HCT116 (cell line): Measurements from ENCODE around the gene LPAR3. TPM values are rescaled to one million over a fixed set of nuclear protein-coding genes. Genes with fewer than 3 reads are reported as not detected.

Experiments
- ATAC-seq: fragments of 200-7000 bp; cut with Tn5 transposase; 2 replicates; pipeline ENCODE4 v1.9.1; 2020; ENCODE audit warnings: mild to moderate bottlenecking, moderate library complexity
- BruUV-seq: library from RNA; stranded (reverse); fragments of 400-500 nt; replicated peaks from 2 replicates; lab custom pipeline; 2021; lab: Mats Ljungman, UMichigan
- CTCF ChIA-PET: fragments of 300-600 bp; sonication (Branson Sonifier 250); formaldehyde crosslinking; loops from one replicate; lab custom pipeline; 2021; ENCODE audit warnings: antibody characterized with exemption; lab: Charles Lee
- POLR2A ChIA-PET: fragments of 300-600, 350-600 bp; sonication (Branson Sonifier 250); formaldehyde crosslinking; loops from one replicate; lab custom pipeline; 2021; ENCODE audit warnings: antibody characterized with exemption; lab: Charles Lee
- RAD21 ChIA-PET, 2 experiments: fragments of 300-600 bp; sonication (Branson Sonifier 250); formaldehyde crosslinking; loops; one replicate each; lab custom pipeline; 2023; ENCODE audit warnings: low total read pairs in 2 of 2; ENCODE audit not compliant: uncharacterized antibody in 2 of 2, unreplicated experiment in 2 of 2, low non-redundant PET in 1 of 2; lab: Charles Lee
- DNase-seq: peaks from one replicate; pipeline ENCODE4 v3.0.0-alpha.2; 2010; ENCODE audit warnings: low read depth, low spot score
- H2AFZ ChIP-seq: fragments of 200-600 bp; shearing (Covaris generic), sonication (generic); 2 replicates; pipeline ENCODE4 v1.6.1; 2017; ENCODE audit warnings: low read depth, mixed run types, mixed read lengths, antibody characterized with exemption, low read length; ENCODE audit not compliant: poor library complexity, severe bottlenecking
- H3K27ac ChIP-seq: 2 replicates; pipeline ENCODE4 v1.5.1; 2012; ENCODE audit warnings: low read depth, low read length
- H3K27me3 ChIP-seq: fragments of 200-600 bp; sonication (generic); 2 replicates; pipeline ENCODE4 v1.6.1; 2016; ENCODE audit warnings: mixed run types, low read length, mixed read lengths; ENCODE audit not compliant: insufficient read depth
- H3K36me3 ChIP-seq, 2 experiments: fragments of 200-500 bp in 1 of 2; fragments of 200-600 bp in 1 of 2; sonication (Bioruptor generic) in 1 of 2; sonication (generic) in 1 of 2; 2 replicates each; pipeline versions ENCODE4 v1.5.1 to v1.6.1; 2014 to 2016; ENCODE audit warnings: low read length in 2 of 2, inconsistent platforms in 1 of 2, mixed read lengths in 1 of 2, mixed run types in 1 of 2; ENCODE audit not compliant: insufficient read depth in 2 of 2, control insufficient read depth in 1 of 2
- H3K4me1 ChIP-seq, 2 experiments: fragments of 200-600 bp in 1 of 2; sonication (generic) in 1 of 2; 2 replicates each; pipeline versions ENCODE4 v1.5.1 to v1.6.1; 2012 to 2017; ENCODE audit warnings: low read length in 2 of 2, inconsistent platforms in 1 of 2, mild to moderate bottlenecking in 1 of 2, mixed read lengths in 1 of 2, mixed run types in 1 of 2, moderate library complexity in 1 of 2; ENCODE audit not compliant: insufficient read depth in 2 of 2, control insufficient read depth in 1 of 2
- H3K4me2 ChIP-seq: fragments of 200-600 bp; sonication (generic); 2 replicates; pipeline ENCODE4 v1.6.1; 2017; ENCODE audit warnings: mixed run types, low read length, mixed read lengths
- H3K4me3 ChIP-seq, 2 experiments: fragments of 200-600 bp in 1 of 2; sonication (generic) in 1 of 2; replicated peaks in 1 of 2; 2 replicates each; pipeline ENCODE4 v1.5.1; 2011 to 2016; ENCODE audit warnings: low read length in 2 of 2, control low read depth in 1 of 2, low read depth in 1 of 2, mild to moderate bottlenecking in 1 of 2, mixed read lengths in 1 of 2, mixed run types in 1 of 2
- H3K79me2 ChIP-seq: fragments of 200-600 bp; sonication (generic); 2 replicates; pipeline ENCODE4 v1.6.1; 2017; ENCODE audit warnings: mild to moderate bottlenecking, mixed run types, low read length, moderate library complexity, mixed read lengths; ENCODE audit not compliant: insufficient read depth
- H3K9ac ChIP-seq: fragments of 200-600 bp; sonication (generic); 2 replicates; pipeline ENCODE4 v1.6.1; 2016; ENCODE audit warnings: low read length, mixed read lengths
- H3K9me2 ChIP-seq: fragments of 200-600 bp; sonication (generic), shearing (Covaris generic); 2 replicates; pipeline ENCODE4 v1.6.1; 2017; ENCODE audit warnings: mixed run types, mild to moderate bottlenecking, moderate library complexity; ENCODE audit not compliant: insufficient read depth
- H3K9me3 ChIP-seq, 2 experiments: fragments of 200-500 bp in 1 of 2; fragments of 200-600 bp in 1 of 2; sonication (Bioruptor generic) in 1 of 2; sonication (generic) in 1 of 2; 2 replicates each; pipeline ENCODE4 v1.6.1; 2014 to 2017; ENCODE audit warnings: low read length in 2 of 2, mixed read lengths in 2 of 2, inconsistent platforms in 1 of 2, low read depth in 1 of 2, mild to moderate bottlenecking in 1 of 2, mixed run types in 1 of 2, moderate library complexity in 1 of 2; ENCODE audit not compliant: control insufficient read depth in 1 of 2, insufficient read depth in 1 of 2
- H4K20me1 ChIP-seq: fragments of 200-600 bp; sonication (generic), shearing (Covaris generic); 2 replicates; pipeline ENCODE4 v1.6.1; 2017; ENCODE audit warnings: mixed run types, mild to moderate bottlenecking, moderate library complexity; ENCODE audit not compliant: insufficient read depth
- CBX3 ChIP-seq: IDR thresholded peaks from 2 replicates; pipeline ENCODE4 v1.6.1; 2012; ENCODE audit warnings: low read depth
- CEBPB ChIP-seq: IDR thresholded peaks from 2 replicates; pipeline ENCODE4 v1.6.1; 2012; ENCODE audit warnings: low read depth
- CTCF ChIP-seq, 3 experiments: fragments of 200-600 bp in 1 of 3; sonication (generic) in 1 of 3; IDR thresholded peaks in 2 of 3; conservative IDR thresholded peaks in 1 of 3; 2 replicates each; pipeline ENCODE4 v1.5.1; 2012 to 2017; ENCODE audit warnings: low read depth in 2 of 3, low read length in 2 of 3, antibody characterized with exemption in 1 of 3, borderline replicate concordance in 1 of 3, control low read depth in 1 of 3, mild to moderate bottlenecking in 1 of 3, mixed read lengths in 1 of 3, mixed run types in 1 of 3, moderate library complexity in 1 of 3; ENCODE audit not compliant: insufficient read depth in 1 of 3
- EGR1 ChIP-seq: IDR thresholded peaks from 2 replicates; pipeline ENCODE4 v1.6.1; 2012; ENCODE audit warnings: low read depth
- FOSL1 ChIP-seq: IDR thresholded peaks from 2 replicates; pipeline ENCODE4 v1.6.1; 2012; ENCODE audit warnings: low read depth
- JUND ChIP-seq: IDR thresholded peaks from 2 replicates; pipeline ENCODE4 v1.6.1; 2012
- POLR2AphosphoS5 ChIP-seq: IDR thresholded peaks from 2 replicates; pipeline ENCODE4 v1.6.1; 2011; ENCODE audit warnings: mild to moderate bottlenecking, low read depth, low read length, moderate library complexity
- RAD21 ChIP-seq: IDR thresholded peaks from 2 replicates; pipeline ENCODE4 v1.6.1; 2012; ENCODE audit warnings: low read depth, mild to moderate bottlenecking
- SIN3A ChIP-seq: IDR thresholded peaks from 2 replicates; pipeline ENCODE4 v1.6.1; 2012; ENCODE audit warnings: low read depth
- SP1 ChIP-seq: IDR thresholded peaks from 2 replicates; pipeline ENCODE4 v1.6.1; 2012; ENCODE audit warnings: low read depth
- SRF ChIP-seq: IDR thresholded peaks from 2 replicates; pipeline ENCODE4 v1.6.1; 2012; ENCODE audit warnings: low read depth
- TCF7L2 ChIP-seq: IDR thresholded peaks from 2 replicates; pipeline ENCODE4 v1.7.0; 2011; ENCODE audit warnings: borderline replicate concordance, inconsistent platforms; ENCODE audit not compliant: insufficient read depth, insufficient read length; ENCODE audit errors: extremely low read depth
- YY1 ChIP-seq: IDR thresholded peaks from 2 replicates; pipeline ENCODE4 v1.6.1; 2011; ENCODE audit warnings: low read length, low read depth, moderate library complexity, mild to moderate bottlenecking; ENCODE audit not compliant: insufficient replicate concordance; ENCODE audit errors: extremely low read depth
- ZFX ChIP-seq: fragments of 450-650 bp; IDR thresholded peaks from 2 replicates; pipeline ENCODE4 v1.6.1; 2017
- intact Hi-C: fragments of 100-400 bp; cut with micrococcal nuclease; formaldehyde crosslinking; loops from 2 replicates; pipeline ENCODE4 v1.10.0; 2022
- total RNA-seq: library from RNA; stranded (reverse); gene quantifications from one replicate; pipeline ENCODE4 v1.2.1, GENCODE V29; 2021; ENCODE audit not compliant: unreplicated experiment
- TF ChIP-seq, protein P1 (sequence below): IDR thresholded peaks from 2 replicates; pipeline ENCODE4 v1.6.1; 2012
- TF ChIP-seq, protein P2 (sequence below): IDR thresholded peaks from 2 replicates; pipeline ENCODE4 v1.6.1; 2011; ENCODE audit warnings: mild to moderate bottlenecking, low read length, moderate library complexity; ENCODE audit not compliant: insufficient replicate concordance; ENCODE audit errors: extremely low read depth

Gene LPAR3
- total RNA-seq, 1 experiment from 2014 or later, result 27.2 TPM

- H3K36me3 ChIP-seq, result no peaks in the 10 kb centered on the region
Observed at GRCh38 chr1:84762664-84763063, 130.3 kb downstream of the LPAR3 start.

More at GRCh38 chr1:84762664-84763063, 130.3 kb downstream of the LPAR3 start:
- ATAC-seq (no peak), DNase-seq (no peak)
- Histone ChIP-seq H3K4me2 (no peak overlapping the region), H2AFZ (no peak overlapping the region), H3K9ac (no peak overlapping the region), H3K9me3 (no peaks in the 10 kb centered on the region), H3K4me3 (no peak overlapping the region), H3K27me3 (no peaks in the 10 kb centered on the region), H3K4me1 (no peaks in the 10 kb centered on the region), H4K20me1 (no peaks in the 10 kb centered on the region), H3K9me2 (no peaks in the 10 kb centered on the region), H3K79me2 (no peaks in the 10 kb centered on the region), H3K27ac (no peak overlapping the region)
- intact Hi-C loops, result no loop called here
- ChIA-PET RAD21 (no interaction called here), POLR2A (no interaction called here), CTCF (interaction anchor here (1.7 kb wide), 1 partner anchor 20 kb away, joined by 5 read pairs; no protein-coding TSS in a partner anchor)
- no peak for TF ChIP-seq SP1
- TF ChIP-seq, protein P1, sequence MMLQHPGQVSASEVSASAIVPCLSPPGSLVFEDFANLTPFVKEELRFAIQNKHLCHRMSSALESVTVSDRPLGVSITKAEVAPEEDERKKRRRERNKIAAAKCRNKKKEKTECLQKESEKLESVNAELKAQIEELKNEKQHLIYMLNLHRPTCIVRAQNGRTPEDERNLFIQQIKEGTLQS, result no peak
- no peak for TF ChIP-seq SIN3A
- TF ChIP-seq EGR1, result no peak
- no peak for TF ChIP-seq YY1
- TF ChIP-seq, protein P2, sequence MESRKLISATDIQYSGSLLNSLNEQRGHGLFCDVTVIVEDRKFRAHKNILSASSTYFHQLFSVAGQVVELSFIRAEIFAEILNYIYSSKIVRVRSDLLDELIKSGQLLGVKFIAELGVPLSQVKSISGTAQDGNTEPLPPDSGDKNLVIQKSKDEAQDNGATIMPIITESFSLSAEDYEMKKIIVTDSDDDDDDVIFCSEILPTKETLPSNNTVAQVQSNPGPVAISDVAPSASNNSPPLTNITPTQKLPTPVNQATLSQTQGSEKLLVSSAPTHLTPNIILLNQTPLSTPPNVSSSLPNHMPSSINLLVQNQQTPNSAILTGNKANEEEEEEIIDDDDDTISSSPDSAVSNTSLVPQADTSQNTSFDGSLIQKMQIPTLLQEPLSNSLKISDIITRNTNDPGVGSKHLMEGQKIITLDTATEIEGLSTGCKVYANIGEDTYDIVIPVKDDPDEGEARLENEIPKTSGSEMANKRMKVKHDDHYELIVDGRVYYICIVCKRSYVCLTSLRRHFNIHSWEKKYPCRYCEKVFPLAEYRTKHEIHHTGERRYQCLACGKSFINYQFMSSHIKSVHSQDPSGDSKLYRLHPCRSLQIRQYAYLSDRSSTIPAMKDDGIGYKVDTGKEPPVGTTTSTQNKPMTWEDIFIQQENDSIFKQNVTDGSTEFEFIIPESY, result no peak
- TF ChIP-seq SRF, result no peak
- TF ChIP-seq CBX3, result no peak
- no peak for TF ChIP-seq RAD21
- no peak for TF ChIP-seq CEBPB
- TF ChIP-seq CTCF (IDR thresholded peaks at IDR 0.05 in 2 of 3, conservative IDR thresholded peaks at IDR 0.05 in 1 of 3; ENCODE audit: borderline replicate concordance in 1 of 3, insufficient read depth in 1 of 3, low read depth in 2 of 3, low read length in 2 of 3), result no peak
- no peak for TF ChIP-seq POLR2AphosphoS5
- TF ChIP-seq FOSL1, result no peak
- TF ChIP-seq ZFX, result no peak
- no peak for TF ChIP-seq TCF7L2
- TF ChIP-seq JUND, result no peak
- no TSS peak for BruUV-seq

Other genes with a start within 250 kb of the LPAR3 start
- 51.5 TPM for gene SSX2IP, start 202.7 kb downstream of the LPAR3 start, total RNA-seq
- gene MCOLN2, start 103.9 kb upstream of the LPAR3 start, total RNA-seq, result 11.3 TPM
- gene MCOLN3, start 155.3 kb upstream of the LPAR3 start, total RNA-seq, result 10.7 TPM